ENCODE data around the gene SYNGAP1. TPM values are rescaled to one million over a fixed set of nuclear protein-coding genes. Genes with fewer than 3 reads are reported as not detected.

SYNGAP1 gene
- total and polyA plus RNA-seq, 9 of the 15 experiments (the other 6 are each of a cell fraction or from before 2014, with no cell fraction given): 0.01 to 22.8 (median 3.2) TPM

GRCh38 chr6:33392595-33392948 is 27.3 kb upstream of the SYNGAP1 start (continued):
- TF ChIP-seq GTF3C2 (IDR thresholded peaks at IDR 0.05; ENCODE audit: borderline replicate concordance, extremely low read depth, insufficient read length) (no peak), EP300 (IDR thresholded peaks at IDR 0.05; ENCODE audit: low read length) (0 out of 2 replicates have a peak, but pooled peaks have one; percentile 12), ZNF134 (CRISPR knock-in tag; conservative IDR thresholded peaks at IDR 0.05) (no peak), PBX2 (CRISPR knock-in tag; IDR thresholded peaks at IDR 0.05; ENCODE audit: low read depth) (no peak), PBX2 (tag; conservative IDR thresholded peaks at IDR 0.05; ENCODE audit: low read depth) (peak; percentile 70), HNRNPLL (IDR thresholded peaks at IDR 0.05; ENCODE audit: low read depth, low read length, poor library complexity, severe bottlenecking) (no peak), ZNF175 (CRISPR knock-in tag; IDR thresholded peaks at IDR 0.05; ENCODE audit: low read depth) (no peak), NRF1 (conservative IDR thresholded peaks at IDR 0.05 in 1 of 2, IDR thresholded peaks at IDR 0.05 in 1 of 2) (no peak), NFXL1 (CRISPR knock-in tag; IDR thresholded peaks at IDR 0.05) (no peak), RBM25 (IDR thresholded peaks at IDR 0.05; ENCODE audit: low read depth, low read length, severe bottlenecking) (peak; percentile 64), PML (IDR thresholded peaks at IDR 0.05; ENCODE audit: low read length) (no peak), ZFX (CRISPR knock-in tag; IDR thresholded peaks at IDR 0.05) (no peak), IFI16 (CRISPR knock-in tag; IDR thresholded peaks at IDR 0.05) (no peak), SMAD4 (CRISPR knock-in tag; conservative IDR thresholded peaks at IDR 0.05) (no peak), MXI1 (IDR thresholded peaks at IDR 0.05; ENCODE audit: low read depth, low read length) (0 out of 2 replicates have a peak, but pooled peaks have one; percentile 7), MNT (conservative IDR thresholded peaks at IDR 0.05) (peak; percentile 9 to 14; a peak in 2 of 4 replicates), TBL1XR1 (IDR thresholded peaks at IDR 0.05; ENCODE audit: low read length in 2 of 2) (no peak), CBFA2T2 (conservative IDR thresholded peaks at IDR 0.05) (peak; percentile 26; the same call in 1 of the 2 replicates), NKRF (IDR thresholded peaks at IDR 0.05; ENCODE audit: borderline replicate concordance) (peak; percentile 49; the same call in 1 of the 2 replicates)
